Loucy (cell line): ENCODE data around the gene MSN.
A peak's percentile ranks its signal among the peaks of the same experiment; 100 is the strongest.
"Not testable (repeated sequence)": the region's sequence is repeated elsewhere in the genome, so short reads cannot be mapped to it uniquely, and the experiment has no call there.

Experiments
- H2AFZ ChIP-seq: fragments of 200-600 bp; sonication (generic); 2 replicates; pipeline ENCODE4 v1.6.0; 2016; ENCODE audit warnings: antibody characterized with exemption, mild to moderate bottlenecking, low read length, moderate library complexity
- H3F3A ChIP-seq: fragments of 200-600 bp; 2 replicates; pipeline ENCODE4 v1.6.0; 2016; ENCODE audit warnings: antibody characterized with exemption, low read depth, mild to moderate bottlenecking
- H3K27me3 ChIP-seq: fragments of 200-600 bp; sonication (generic); 2 replicates; pipeline ENCODE4 v1.6.1; 2014; ENCODE audit warnings: low read length, mild to moderate bottlenecking; ENCODE audit not compliant: insufficient read depth, poor library complexity, severe bottlenecking
- H3K36me3 ChIP-seq: fragments of 200-600 bp; sonication (generic); 2 replicates; pipeline ENCODE4 v1.6.1; 2016; ENCODE audit warnings: low read length; ENCODE audit not compliant: insufficient read depth
- H3K4me1 ChIP-seq: fragments of 200-600 bp; sonication (generic); 2 replicates; pipeline ENCODE4 v1.5.1; 2014; ENCODE audit warnings: low read length, mild to moderate bottlenecking; ENCODE audit not compliant: insufficient read depth, poor library complexity, severe bottlenecking
- H3K4me2 ChIP-seq: fragments of 200-600 bp; sonication (generic); 2 replicates; pipeline ENCODE4 v1.6.0; 2014; ENCODE audit warnings: antibody characterized with exemption, low read length, low read depth, mild to moderate bottlenecking; ENCODE audit not compliant: poor library complexity, severe bottlenecking
- H3K4me3 ChIP-seq: fragments of 200-600 bp; sonication (generic); 2 replicates; pipeline ENCODE4 v1.5.1; 2014; ENCODE audit warnings: low read length, mild to moderate bottlenecking, mixed read lengths; ENCODE audit not compliant: poor library complexity, severe bottlenecking
- H3K79me2 ChIP-seq: fragments of 200-600 bp; sonication (generic); 2 replicates; pipeline ENCODE4 v1.6.1; 2014; ENCODE audit warnings: low read length; ENCODE audit not compliant: insufficient read depth
- H3K9ac ChIP-seq: fragments of 200-600 bp; sonication (generic); 2 replicates; pipeline ENCODE4 v1.6.0; 2014; ENCODE audit warnings: mild to moderate bottlenecking, low read depth, low read length, moderate library complexity; ENCODE audit not compliant: poor library complexity, severe bottlenecking
- H3K9me2 ChIP-seq: fragments of 200-600 bp; sonication (generic); replicated peaks from 2 replicates; pipeline ENCODE4 v1.6.1; 2016; ENCODE audit warnings: low read depth, low read length, mixed read lengths
- H3K9me3 ChIP-seq: fragments of 200-600 bp; sonication (generic); 2 replicates; pipeline ENCODE4 v1.6.1; 2014; ENCODE audit warnings: mild to moderate bottlenecking, antibody characterized with exemption, low read length, low read depth; ENCODE audit not compliant: insufficient read depth
- H4K20me1 ChIP-seq: fragments of 200-600 bp; sonication (generic); 2 replicates; pipeline ENCODE4 v1.6.0; 2014; ENCODE audit warnings: antibody characterized with exemption, low read length, mild to moderate bottlenecking; ENCODE audit not compliant: insufficient read depth, poor library complexity, severe bottlenecking
- CTCF ChIP-seq: fragments of 200-600 bp; sonication (generic); conservative IDR thresholded peaks from 2 replicates; pipeline ENCODE4 v1.5.1; 2014; ENCODE audit warnings: mild to moderate bottlenecking, antibody characterized with exemption, low read length
- EZH2phosphoT487 ChIP-seq: fragments of 200-600 bp; IDR thresholded peaks from 2 replicates; pipeline ENCODE4 v1.6.1; 2018; ENCODE audit warnings: antibody characterized with exemption, mild to moderate bottlenecking, moderate library complexity, borderline replicate concordance

The MSN gene

GRCh38 chrX:65667503-65668376 lies at the start of gene MSN:
Gene MSN, plus strand, starts transcription at chrX:65667654. Its CDS starts 188 bp downstream, at chrX:65667842.
- Histone ChIP-seq H3K27me3 (no peaks in the 10 kb centered on the region), H2AFZ (no peak within 1 kb of the TSS), H3K4me2 (peak within 1 kb of the TSS; percentile 94), H3K79me2 (peaks cover 51% of the 10 kb centered on the region), H3F3A (no peaks in the 10 kb centered on the region), H3K9ac (peak within 1 kb of the TSS; percentile 99), H3K36me3 (no peaks in the 10 kb centered on the region), H3K4me3 (peak within 1 kb of the TSS; percentile 98), H3K4me1 (peaks cover 28% of the 10 kb centered on the region), H3K9me2 (no peaks in the 10 kb centered on the region), H4K20me1 (peaks cover 41% of the 10 kb centered on the region), H3K9me3 (no peaks in the 10 kb centered on the region)
- TF ChIP-seq CTCF = peak; percentile 41
- no peak for TF ChIP-seq EZH2phosphoT487

GRCh38 chrX:65620096-65620705 lies 47.3 kb upstream of the MSN start:
- not testable (repeated sequence) for H4K20me1 ChIP-seq, H3K27me3 ChIP-seq, H2AFZ ChIP-seq, H3K4me2 ChIP-seq, H3K4me1 ChIP-seq, H3K9ac ChIP-seq, H3K79me2 ChIP-seq, H3K4me3 ChIP-seq, H3K36me3 ChIP-seq, H3K9me3 ChIP-seq, H3K9me2 ChIP-seq, H3F3A ChIP-seq

- Histone ChIP-seq H3K4me1 (no peaks in the 10 kb centered on the region), H3K4me3 (no peak overlapping the region), H3K9me2 (no peaks in the 10 kb centered on the region), H2AFZ (no peak overlapping the region), H3F3A (no peaks in the 10 kb centered on the region), H3K27me3 (no peaks in the 10 kb centered on the region), H3K36me3 (no peaks in the 10 kb centered on the region), H3K9me3 (no peaks in the 10 kb centered on the region), H3K4me2 (no peak overlapping the region), H4K20me1 (no peaks in the 10 kb centered on the region), H3K79me2 (no peaks in the 10 kb centered on the region), H3K9ac (no peak overlapping the region)
- TF ChIP-seq EZH2phosphoT487 (no peak), CTCF (no peak)
These were observed 36.7 kb upstream of the MSN start for GRCh38 chrX:65630771-65631170.
